IMR-90 (cell line): ENCODE results near the gene ENDOV. TPM values are rescaled to one million over a fixed set of nuclear protein-coding genes. Genes with fewer than 3 reads are reported as not detected.

Source experiments
- ATAC-seq: fragments of 200-7000 bp; cut with Tn5 transposase; 2 replicates; pipeline ENCODE4 v1.9.1; 2020; ENCODE audit warnings: low read depth, mild to moderate bottlenecking, moderate library complexity
- BruUV-seq: library from RNA; stranded (reverse); fragments of 400-500 nt; replicated peaks from 2 replicates; lab custom pipeline; 2021; lab: Mats Ljungman, UMichigan
- CTCF ChIA-PET: fragments of 300-600 bp; formaldehyde crosslinking; extraction: SDS; loops from one replicate; lab custom pipeline; 2021; ENCODE audit warnings: antibody characterized with exemption; lab: Yijun Ruan, JAX
- POLR2A ChIA-PET: fragments of 300-600 bp; sonication (Branson Sonifier 250); formaldehyde crosslinking; loops from one replicate; lab custom pipeline; 2022; ENCODE audit warnings: antibody characterized with exemption; ENCODE audit not compliant: unreplicated experiment; lab: Charles Lee
- DNase-seq: peaks from one replicate; pipeline ENCODE4 v3.0.0; 2013
- H2AFZ ChIP-seq: replicated peaks from 2 replicates; pipeline ENCODE3; 2013; ENCODE audit warnings: low read length, mild to moderate bottlenecking; ENCODE audit not compliant: poor library complexity
- H2AK5ac ChIP-seq: 2 replicates; pipeline ENCODE4 v1.6.1; 2013; ENCODE audit warnings: low read depth, low read length, inconsistent platforms
- H2AK9ac ChIP-seq: replicated peaks from 2 replicates; pipeline ENCODE3; 2013; ENCODE audit warnings: mild to moderate bottlenecking, low read depth, low read length, moderate library complexity; ENCODE audit not compliant: poor library complexity
- H2BK120ac ChIP-seq: 2 replicates; pipeline ENCODE4 v1.6.1; 2013; ENCODE audit warnings: low read depth, low read length, inconsistent platforms
- H2BK15ac ChIP-seq: 3 replicates; pipeline ENCODE4 v1.6.1; 2013; ENCODE audit warnings: low read depth, low read length, inconsistent platforms
- H2BK20ac ChIP-seq: 2 replicates; pipeline ENCODE4 v1.6.1; 2013; ENCODE audit warnings: low read depth, mild to moderate bottlenecking, inconsistent platforms, low read length, moderate library complexity
- H2BK5ac ChIP-seq: 2 replicates; pipeline ENCODE4 v1.6.1; 2013; ENCODE audit warnings: mild to moderate bottlenecking, low read depth, low read length, inconsistent platforms; ENCODE audit not compliant: poor library complexity, severe bottlenecking
- H3K14ac ChIP-seq: replicated peaks from 2 replicates; pipeline ENCODE4 v1.6.1; 2013; ENCODE audit warnings: low read depth, low read length, inconsistent platforms
- H3K18ac ChIP-seq: 2 replicates; pipeline ENCODE4 v1.6.1; 2013; ENCODE audit warnings: low read depth, low read length, control low read depth
- H3K23ac ChIP-seq: 2 replicates; pipeline ENCODE4 v1.6.1; 2013; ENCODE audit warnings: low read depth, low read length, inconsistent platforms
- H3K27ac ChIP-seq: 2 replicates; pipeline ENCODE4 v1.5.1; 2013; ENCODE audit warnings: mild to moderate bottlenecking, control low read depth, low read length; ENCODE audit not compliant: insufficient read depth
- H3K27me3 ChIP-seq: 2 replicates; pipeline ENCODE4 v1.6.1; 2013; ENCODE audit warnings: low read length; ENCODE audit not compliant: control insufficient read depth, insufficient read depth
- H3K36me3 ChIP-seq: 2 replicates; pipeline ENCODE4 v1.6.1; 2013; ENCODE audit warnings: low read length, mixed read lengths; ENCODE audit not compliant: control insufficient read depth, insufficient read depth
- H3K4ac ChIP-seq: 2 replicates; pipeline ENCODE4 v1.6.1; 2013; ENCODE audit warnings: low read depth, low read length, inconsistent platforms
- H3K4me1 ChIP-seq: 2 replicates; pipeline ENCODE4 v1.6.1; 2013; ENCODE audit warnings: low read length, mixed read lengths; ENCODE audit not compliant: control insufficient read depth, insufficient read depth
- H3K4me2 ChIP-seq: 2 replicates; pipeline ENCODE4 v1.6.1; 2013; ENCODE audit warnings: low read depth, mild to moderate bottlenecking, control low read depth, low read length, moderate library complexity
- H3K4me3 ChIP-seq: 2 replicates; pipeline ENCODE4 v1.5.1; 2013; ENCODE audit warnings: low read depth, mild to moderate bottlenecking, control low read depth, low read length, moderate library complexity; ENCODE audit not compliant: insufficient read depth
- H3K56ac ChIP-seq: 2 replicates; pipeline ENCODE4 v1.6.1; 2013; ENCODE audit warnings: low read length, inconsistent platforms; ENCODE audit not compliant: insufficient read depth; ENCODE audit errors: extremely low read depth
- H3K79me1 ChIP-seq, 2 experiments: 2 replicates each; pipeline ENCODE4 v1.6.1; 2013; ENCODE audit warnings: low read length in 2 of 2, inconsistent platforms in 1 of 2, low read depth in 1 of 2
- H3K9ac ChIP-seq: 2 replicates; pipeline ENCODE4 v1.6.1; 2013; ENCODE audit warnings: low read depth, low read length, control low read depth
- H3K9me1 ChIP-seq: 2 replicates; pipeline ENCODE4 v1.6.1; 2013; ENCODE audit warnings: low read length, inconsistent platforms; ENCODE audit not compliant: insufficient read depth
- H3K9me3 ChIP-seq: 2 replicates; pipeline ENCODE4 v1.6.1; 2013; ENCODE audit warnings: low read length; ENCODE audit not compliant: control insufficient read depth, insufficient read depth
- H4K20me1 ChIP-seq: 2 replicates; pipeline ENCODE4 v1.6.1; 2013; ENCODE audit warnings: low read length, inconsistent platforms; ENCODE audit not compliant: insufficient read depth
- H4K5ac ChIP-seq: 2 replicates; pipeline ENCODE4 v1.6.1; 2013; ENCODE audit warnings: mild to moderate bottlenecking, low read depth, low read length, control low read depth
- H4K8ac ChIP-seq, 2 experiments: 2 replicates each; pipeline ENCODE4 v1.6.1; 2013; ENCODE audit warnings: low read depth in 2 of 2, low read length in 2 of 2, control low read depth in 1 of 2, inconsistent platforms in 1 of 2
- H4K91ac ChIP-seq: 2 replicates; pipeline ENCODE4 v1.6.1; 2013; ENCODE audit warnings: low read depth, low read length, inconsistent platforms; ENCODE audit not compliant: insufficient read depth
- CHD1 ChIP-seq: IDR thresholded peaks from 2 replicates; pipeline ENCODE4 v1.6.1; 2012; ENCODE audit warnings: low read depth, low read length, improper control_type of control experiment
- CTCF ChIP-seq: conservative IDR thresholded peaks from 2 replicates; pipeline ENCODE4 v1.5.1; 2012; ENCODE audit warnings: mild to moderate bottlenecking, low read depth, low read length, improper control_type of control experiment
- MAZ ChIP-seq: IDR thresholded peaks from 2 replicates; pipeline ENCODE4 v1.6.1; 2012; ENCODE audit warnings: low read depth, mild to moderate bottlenecking, low read length, improper control_type of control experiment, moderate library complexity, borderline replicate concordance
- MXI1 ChIP-seq: IDR thresholded peaks from 2 replicates; pipeline ENCODE4 v1.6.1; 2012; ENCODE audit warnings: low read depth, mild to moderate bottlenecking, low read length, moderate library complexity, borderline replicate concordance
- SMC3 ChIP-seq: fragments of 150-350 bp; IDR thresholded peaks from 2 replicates; pipeline ENCODE4 v1.6.1; 2016; ENCODE audit warnings: low read depth, mild to moderate bottlenecking, antibody characterized with exemption, low read length, moderate library complexity
- USF2 ChIP-seq: fragments of 150-350 bp; IDR thresholded peaks from 2 replicates; pipeline ENCODE4 v1.6.1; 2017; ENCODE audit warnings: mild to moderate bottlenecking, antibody characterized with exemption, low read length, low read depth
- WGBS, 2 experiments: methylation state at CpG; one replicate each; pipeline versions ENCODE4 v1.1.5 to v1.1.7; 2013; ENCODE audit warnings: missing lambda C conversion rate in 2 of 2; ENCODE audit not compliant: insufficient read length in 1 of 2; ENCODE audit errors: extremely low coverage in 2 of 2; 5-methylcytosine and 5-hydroxymethylcytosine counted together
- dilution Hi-C: fragments of 300-500 bp; cut with HindIII; formaldehyde crosslinking; loops from one replicate; pipeline ENCODE4 v1.14.3; 2018; ENCODE audit warnings: low sequenced_read_pairs; ENCODE audit not compliant: unreplicated experiment
- in situ Hi-C: fragments of 300-500 bp; cut with MboI; formaldehyde crosslinking; loops from 3 replicates; pipeline ENCODE4 v1.14.3; 2019; ENCODE audit warnings: low sequenced_read_pairs, inconsistent platforms, mixed read lengths
- intact Hi-C: fragments of 100-400 bp; cut with micrococcal nuclease; formaldehyde crosslinking; loops from 2 replicates; pipeline ENCODE4 v1.10.0; 2022
- polyA plus RNA-seq, 3 experiments: library from polyadenylated mRNA; depleted of rRNA; stranded (reverse); fragments of >200 nt; gene quantifications; 2 replicates each; pipeline ENCODE4 v1.2.3, GENCODE V29; 2012; ENCODE audit warnings: low replicate concordance in 1 of 3
- total RNA-seq: library from RNA; depleted of rRNA; stranded (reverse); fragments of >200 nt; gene quantifications from 2 replicates; pipeline ENCODE4 v1.2.3, GENCODE V29; 2012

The ENDOV gene
- total and polyA plus RNA-seq, 2 of the 4 experiments (the other 2 are of a cell fraction), result 15.1 to 30.3 TPM

DNA sequence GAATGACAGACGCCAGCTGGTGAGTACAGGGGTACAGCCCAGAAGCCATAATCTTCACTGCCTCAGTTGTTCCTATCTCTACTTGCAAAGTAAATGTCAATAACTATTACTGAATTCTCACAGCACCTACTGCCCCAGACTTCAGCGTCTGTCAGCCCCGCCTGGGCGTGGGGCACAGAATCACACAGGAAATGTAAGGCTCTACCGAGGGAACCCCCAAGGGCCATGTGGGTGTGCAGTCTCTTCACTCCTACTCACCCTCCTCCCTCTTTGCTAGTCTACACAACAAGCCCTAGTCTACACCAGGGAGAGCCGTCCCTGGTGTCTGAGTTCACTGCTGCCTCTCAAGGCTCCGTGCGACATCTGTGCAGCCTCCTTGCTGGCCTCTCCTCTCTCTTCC lies 57.0 kb downstream of the ENDOV start:
- WGBS, 2 experiments, result 80% methylated on average over 1 of the region's 8 CpGs; no CpG with 5 or more reads in 1 of the 2 experiments
- H3K27ac ChIP-seq, result no peak overlapping the region
- H3K18ac ChIP-seq, result no peak overlapping the region
- H4K5ac ChIP-seq, result no peak overlapping the region
- H4K91ac ChIP-seq, result no peak overlapping the region
- H3K4ac ChIP-seq, result no peak overlapping the region
- H3K4me2 ChIP-seq, result no peak overlapping the region
- H3K23ac ChIP-seq, result no peak overlapping the region
- no TSS peak for BruUV-seq
- no peak overlapping the region for H3K9ac ChIP-seq
- H2AFZ ChIP-seq, result no peak overlapping the region
- peaks cover 6% of the 10 kb centered on the region; the same call in 1 of the 2 replicates for H3K36me3 ChIP-seq
- H3K56ac ChIP-seq, result no peak overlapping the region
- H3K27me3 ChIP-seq, result peaks cover 17% of the 10 kb centered on the region
- ATAC-seq (no peak), DNase-seq (no peak)
- H2BK20ac ChIP-seq, result no peak overlapping the region
- dilution Hi-C loops (no loop called here), in situ Hi-C loops (no loop called here), intact Hi-C loops (loop anchor here (5.0 to 10.0 kb wide), 2 partner anchors 45 to 383 kb away; no protein-coding TSS in a partner anchor)
- H3K14ac ChIP-seq, result no peak overlapping the region
- peaks cover 48% of the 10 kb centered on the region for H4K20me1 ChIP-seq
- ChIA-PET POLR2A (no interaction called here), CTCF (interaction anchor here (0.9 to 1.0 kb wide), 2 partner anchors 45 to 104 kb away, joined by 3 read pairs; no protein-coding TSS in a partner anchor)
- no peak overlapping the region for H2BK15ac ChIP-seq
- H2BK120ac ChIP-seq, result no peak overlapping the region
- H2AK9ac ChIP-seq, result no peak overlapping the region
- H3K4me1 ChIP-seq, result peaks cover 4% of the 10 kb centered on the region; the same call in 1 of the 2 replicates
- peaks cover 0 to 15% of the 10 kb centered on the region in 2 experiments; a peak in 1 of 4 replicates for H3K79me1 ChIP-seq
- H3K9me1 ChIP-seq, result peaks cover 2% of the 10 kb centered on the region; the same call in 1 of the 2 replicates
- H3K4me3 ChIP-seq, result no peak overlapping the region
- no peaks in the 10 kb centered on the region for H3K9me3 ChIP-seq
- H2BK5ac ChIP-seq, result no peak overlapping the region
- H4K8ac ChIP-seq, result no peak overlapping the region
- no peak overlapping the region for H2AK5ac ChIP-seq
- no peak for TF ChIP-seq MXI1
- TF ChIP-seq MAZ, result no peak
- no peak for TF ChIP-seq SMC3
- TF ChIP-seq CHD1, result no peak
- no peak for TF ChIP-seq CTCF
- no peak for TF ChIP-seq USF2
